Neural cell (in vitro differentiated cells): Measurements from ENCODE around the gene ZBTB2.

Experiments
- CTCF ChIP-seq: fragments of 450-650 bp; IDR thresholded peaks from 2 replicates; pipeline ENCODE4 v1.5.1; 2014; ENCODE audit warnings: antibody characterized with exemption, mild to moderate bottlenecking, moderate library complexity; ENCODE audit not compliant: poor library complexity, severe bottlenecking
- SMC3 ChIP-seq: fragments of 450-650 bp; conservative IDR thresholded peaks from 2 replicates; pipeline ENCODE4 v1.6.1; 2014; ENCODE audit warnings: antibody characterized with exemption, mild to moderate bottlenecking, moderate library complexity; ENCODE audit not compliant: poor library complexity

- TF ChIP-seq CTCF, result no peak
- TF ChIP-seq SMC3, result no peak
Observed at GRCh38 chr6:151359486-151359885, 31.9 kb downstream of the ZBTB2 start.
